Smooth muscle cell of bladder (primary cell): ENCODE results near the gene IQGAP1. TPM values are rescaled to one million over a fixed set of nuclear protein-coding genes. Genes with fewer than 3 reads are reported as not detected.

Experiments
- total RNA-seq: library from RNA; depleted of rRNA; stranded (reverse); fragments of >200 nt; gene quantifications from 2 replicates; pipeline ENCODE4 v1.2.3, GENCODE V29; 2014

IQGAP1 gene, protein sequence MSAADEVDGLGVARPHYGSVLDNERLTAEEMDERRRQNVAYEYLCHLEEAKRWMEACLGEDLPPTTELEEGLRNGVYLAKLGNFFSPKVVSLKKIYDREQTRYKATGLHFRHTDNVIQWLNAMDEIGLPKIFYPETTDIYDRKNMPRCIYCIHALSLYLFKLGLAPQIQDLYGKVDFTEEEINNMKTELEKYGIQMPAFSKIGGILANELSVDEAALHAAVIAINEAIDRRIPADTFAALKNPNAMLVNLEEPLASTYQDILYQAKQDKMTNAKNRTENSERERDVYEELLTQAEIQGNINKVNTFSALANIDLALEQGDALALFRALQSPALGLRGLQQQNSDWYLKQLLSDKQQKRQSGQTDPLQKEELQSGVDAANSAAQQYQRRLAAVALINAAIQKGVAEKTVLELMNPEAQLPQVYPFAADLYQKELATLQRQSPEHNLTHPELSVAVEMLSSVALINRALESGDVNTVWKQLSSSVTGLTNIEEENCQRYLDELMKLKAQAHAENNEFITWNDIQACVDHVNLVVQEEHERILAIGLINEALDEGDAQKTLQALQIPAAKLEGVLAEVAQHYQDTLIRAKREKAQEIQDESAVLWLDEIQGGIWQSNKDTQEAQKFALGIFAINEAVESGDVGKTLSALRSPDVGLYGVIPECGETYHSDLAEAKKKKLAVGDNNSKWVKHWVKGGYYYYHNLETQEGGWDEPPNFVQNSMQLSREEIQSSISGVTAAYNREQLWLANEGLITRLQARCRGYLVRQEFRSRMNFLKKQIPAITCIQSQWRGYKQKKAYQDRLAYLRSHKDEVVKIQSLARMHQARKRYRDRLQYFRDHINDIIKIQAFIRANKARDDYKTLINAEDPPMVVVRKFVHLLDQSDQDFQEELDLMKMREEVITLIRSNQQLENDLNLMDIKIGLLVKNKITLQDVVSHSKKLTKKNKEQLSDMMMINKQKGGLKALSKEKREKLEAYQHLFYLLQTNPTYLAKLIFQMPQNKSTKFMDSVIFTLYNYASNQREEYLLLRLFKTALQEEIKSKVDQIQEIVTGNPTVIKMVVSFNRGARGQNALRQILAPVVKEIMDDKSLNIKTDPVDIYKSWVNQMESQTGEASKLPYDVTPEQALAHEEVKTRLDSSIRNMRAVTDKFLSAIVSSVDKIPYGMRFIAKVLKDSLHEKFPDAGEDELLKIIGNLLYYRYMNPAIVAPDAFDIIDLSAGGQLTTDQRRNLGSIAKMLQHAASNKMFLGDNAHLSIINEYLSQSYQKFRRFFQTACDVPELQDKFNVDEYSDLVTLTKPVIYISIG (N-terminal part only)
- 149 and 183 TPM in 2 replicates for total RNA-seq

DNA sequence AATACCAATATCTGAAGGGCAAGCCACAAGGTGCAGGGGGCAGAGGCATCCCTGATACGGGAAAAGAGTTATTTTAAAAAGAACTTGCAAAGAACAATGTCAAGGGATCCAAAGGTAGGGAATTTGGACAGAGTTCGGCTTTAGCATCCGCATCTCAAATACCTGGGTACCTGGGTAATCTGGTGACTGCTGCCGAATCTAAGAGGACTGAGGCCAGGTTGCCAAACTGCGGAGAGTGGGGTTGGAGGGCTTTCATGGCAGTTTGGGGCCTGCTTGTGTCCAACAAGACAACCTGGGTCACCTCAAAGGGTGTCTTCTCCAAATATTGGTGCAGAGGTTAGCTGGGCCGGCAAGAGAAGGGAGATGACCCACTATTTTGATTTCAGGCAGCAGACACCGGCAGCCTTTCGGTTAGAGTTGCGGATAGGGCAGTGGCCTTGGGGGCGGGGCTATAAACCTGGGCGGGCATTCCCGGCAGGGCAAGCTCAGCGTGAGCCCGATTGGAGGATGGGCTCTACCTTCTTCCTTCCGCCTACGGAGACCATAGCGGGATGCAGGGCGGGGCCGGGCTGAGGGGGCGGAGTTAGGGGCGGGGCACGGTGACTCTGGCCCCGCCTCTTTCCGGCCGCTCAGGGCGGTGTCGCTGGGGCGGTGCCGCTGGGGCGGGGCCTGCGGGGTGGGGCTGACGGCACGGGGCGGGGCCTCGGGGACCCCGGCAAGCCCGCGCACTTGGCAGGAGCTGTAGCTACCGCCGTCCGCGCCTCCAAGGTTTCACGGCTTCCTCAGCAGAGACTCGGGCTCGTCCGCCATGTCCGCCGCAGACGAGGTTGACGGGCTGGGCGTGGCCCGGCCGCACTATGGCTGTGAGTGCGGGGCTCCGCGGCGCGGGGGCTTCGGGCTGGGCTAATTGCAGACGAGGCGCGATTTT is at the start of gene IQGAP1:
Gene IQGAP1, plus strand, starts transcription at position 709 of the 928 bp plus-strand sequence. Its CDS starts 100 bp downstream, at position 809.

DNA sequence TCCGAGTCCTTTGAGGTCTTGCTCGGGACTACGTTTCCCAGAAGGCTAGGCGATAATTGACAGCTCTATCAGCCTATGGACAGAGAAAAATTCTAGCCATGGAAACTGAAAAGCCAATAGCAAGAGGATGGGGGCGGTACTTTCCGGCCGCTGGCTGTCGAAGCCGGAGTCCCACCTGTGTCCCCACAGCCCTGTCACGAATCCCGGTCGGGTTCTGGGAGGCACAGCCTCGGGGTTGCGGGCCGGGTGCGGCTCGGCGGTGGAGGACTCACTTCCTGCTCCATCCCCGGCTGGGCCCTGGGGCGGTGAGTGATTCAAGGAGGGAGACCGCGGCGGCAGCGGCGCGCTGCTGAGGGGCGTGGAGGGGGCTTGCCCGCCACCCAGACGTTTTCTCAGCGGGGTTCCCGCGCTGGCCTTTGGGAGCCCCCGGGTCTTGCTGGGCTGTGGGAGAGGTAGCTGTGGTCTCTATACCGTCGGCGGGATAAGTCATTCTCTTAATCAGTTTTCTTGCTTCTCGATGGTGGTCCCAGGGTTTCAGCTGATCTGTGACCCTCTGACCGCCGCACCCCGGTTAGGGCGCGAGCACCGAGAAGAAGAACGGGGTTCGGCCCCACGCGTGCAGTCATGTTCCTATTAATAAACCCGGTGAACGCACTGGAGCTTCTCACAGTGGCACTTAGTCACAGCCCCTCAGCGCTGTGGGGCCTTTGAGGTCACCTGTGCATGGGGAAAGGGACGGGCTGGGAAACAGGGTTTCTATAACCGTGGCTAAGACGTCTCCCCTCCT is 35.7 kb upstream of the IQGAP1 start, which contains the start of gene ZNF774:
Gene ZNF774, plus strand, starts transcription at position 178 of the 787 bp plus-strand sequence. CDS start 2,377 bp downstream, outside the sequence.

DNA sequence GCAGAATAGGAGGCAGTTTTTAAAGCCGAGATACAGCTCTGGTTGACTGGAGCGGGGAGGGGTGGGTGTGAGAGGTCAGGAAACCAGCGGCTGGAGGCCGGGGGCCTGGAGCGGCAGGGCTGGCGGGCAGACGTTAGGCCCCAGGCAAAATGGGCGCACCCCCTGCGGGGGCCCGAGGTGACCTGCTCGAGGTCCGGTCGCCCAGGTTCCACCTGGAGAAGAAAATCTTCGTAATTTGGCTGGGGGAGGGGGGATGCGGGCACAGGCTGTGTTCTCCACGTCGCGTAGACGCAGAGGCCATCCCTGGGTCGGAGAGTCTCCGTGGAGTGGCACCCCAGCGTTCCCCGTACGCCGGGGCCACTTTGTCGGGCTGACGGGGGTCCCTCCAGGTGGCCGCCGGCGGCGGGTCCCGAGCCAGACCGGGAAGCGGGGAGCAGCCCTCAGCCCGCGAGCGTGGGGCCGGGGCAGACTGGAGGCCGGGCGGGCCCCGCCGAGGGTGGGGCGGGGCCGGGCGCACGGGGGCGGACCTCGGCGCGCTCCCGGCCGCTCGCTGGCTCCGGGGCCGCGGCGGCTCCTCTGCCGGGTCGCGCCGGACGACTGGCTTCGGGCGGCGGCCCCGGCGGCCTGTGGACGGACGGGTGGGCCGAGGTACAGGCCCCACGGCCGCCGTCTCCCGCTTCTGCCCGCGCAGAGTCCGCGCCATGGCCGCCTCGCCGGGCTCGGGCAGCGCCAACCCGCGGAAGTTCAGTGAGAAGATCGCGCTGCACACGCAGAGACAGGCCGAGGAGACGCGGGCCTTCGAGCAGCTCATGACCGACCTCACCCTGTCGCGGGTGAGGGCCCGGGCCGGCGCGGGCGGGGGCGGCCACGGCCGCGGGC is 141.6 kb downstream of the IQGAP1 start, which contains the start of gene CRTC3:
Gene CRTC3, plus strand, starts transcription at position 553 of the 879 bp plus-strand sequence. Its CDS starts 149 bp downstream, at position 702.

Other genes starting within 250 kb of the IQGAP1 start
- gene SEMA4B, start 186.9 kb upstream of the IQGAP1 start, total RNA-seq = 28.3 and 29.1 TPM in 2 replicates
- 41.2 and 46.6 TPM in 2 replicates for gene CIB1, start 154.3 kb upstream of the IQGAP1 start, total RNA-seq
- 7.2 and 8.5 TPM in 2 replicates for gene GDPGP1, start 154.0 kb upstream of the IQGAP1 start, total RNA-seq
- 0.09 and 0.14 TPM in 2 replicates for gene TTLL13, start 138.7 kb upstream of the IQGAP1 start, total RNA-seq
- gene NGRN, start 122.6 kb upstream of the IQGAP1 start, total RNA-seq = 67.6 and 87.6 TPM in 2 replicates
- 0.57 and 1.1 TPM in 2 replicates for gene ZNF774, start 36.0 kb upstream of the IQGAP1 start, total RNA-seq
- gene CRTC3, start 141.7 kb downstream of the IQGAP1 start, total RNA-seq = 14.5 and 14.9 TPM in 2 replicates